HG02840 (cell line): Measurements from ENCODE around the gene STAT4.
"Not testable (repeated sequence)": the region's sequence is repeated elsewhere in the genome, so short reads cannot be mapped to it uniquely, and the experiment has no call there.

Experiments
- ATAC-seq: cut with Tn5 transposase; IDR thresholded peaks from one replicate; pipeline ENCODE4 v1.9.1; 2021; ENCODE audit warnings: mild to moderate bottlenecking, moderate library complexity, moderate number of reproducible peaks; ENCODE audit not compliant: unreplicated experiment, low FRiP score

Gene STAT4

GRCh38 chr2:191001032-191001431 is 149.8 kb downstream of the STAT4 start:
- ATAC-seq: no peak

- no peak for ATAC-seq
Measured at GRCh38 chr2:190999949-191000665, 150.7 kb downstream of the STAT4 start.

- no peak for ATAC-seq
Measured at GRCh38 chr2:190999058-190999457, 151.7 kb downstream of the STAT4 start.

DNA sequence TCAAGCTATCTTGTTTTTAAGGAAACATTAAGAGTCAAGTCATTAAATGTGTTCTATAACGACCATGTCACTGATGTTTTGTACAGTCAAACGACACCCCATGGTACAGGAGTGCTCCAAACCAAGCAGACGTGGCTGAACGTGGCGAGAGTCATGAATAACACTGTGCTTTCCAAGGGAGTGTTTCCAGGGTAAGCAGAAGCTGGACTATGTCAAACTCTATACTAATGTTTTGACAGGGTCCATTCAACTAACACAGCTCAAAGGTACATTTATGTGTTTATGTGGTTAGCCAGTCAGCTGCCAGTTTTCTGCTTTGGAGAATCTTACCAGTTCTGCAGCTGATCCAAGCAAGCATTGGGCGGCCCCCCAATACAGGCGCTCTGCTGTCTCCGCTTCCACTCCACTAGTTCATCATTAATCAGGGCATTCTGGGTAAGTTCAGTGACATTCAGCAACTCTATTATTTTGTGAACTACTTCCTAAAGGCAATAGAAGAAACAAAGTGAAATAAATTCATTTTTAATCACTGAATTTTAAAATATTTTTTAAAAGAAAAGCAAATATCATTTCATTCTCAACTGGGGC is 153.2 kb downstream of the STAT4 start:
- ATAC-seq: no peak

DNA sequence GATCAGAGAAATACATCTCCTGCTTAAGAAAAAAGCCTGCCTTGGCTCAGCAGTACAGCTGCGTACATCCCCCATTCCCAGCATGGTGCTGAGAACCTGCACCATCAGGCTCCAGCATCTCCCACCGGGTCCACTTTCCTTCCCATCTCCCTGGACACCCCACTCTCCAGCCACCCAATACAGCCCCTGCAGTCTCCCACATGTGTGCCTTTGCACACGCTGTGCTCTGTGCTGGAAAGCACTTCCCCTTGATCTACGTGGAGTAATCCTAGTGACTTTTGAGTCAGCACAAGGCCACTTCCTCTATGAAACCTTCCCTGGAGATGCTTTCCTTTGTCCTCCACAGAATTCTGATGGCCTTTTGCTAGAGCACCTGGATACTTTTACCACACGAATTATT is 153.8 kb downstream of the STAT4 start:
- no peak for ATAC-seq

GRCh38 chr2:190996338-190996946 is 154.4 kb downstream of the STAT4 start:
- ATAC-seq: no peak

GRCh38 chr2:190995315-190995714 is 155.5 kb downstream of the STAT4 start:
- not testable (repeated sequence) for ATAC-seq

DNA sequence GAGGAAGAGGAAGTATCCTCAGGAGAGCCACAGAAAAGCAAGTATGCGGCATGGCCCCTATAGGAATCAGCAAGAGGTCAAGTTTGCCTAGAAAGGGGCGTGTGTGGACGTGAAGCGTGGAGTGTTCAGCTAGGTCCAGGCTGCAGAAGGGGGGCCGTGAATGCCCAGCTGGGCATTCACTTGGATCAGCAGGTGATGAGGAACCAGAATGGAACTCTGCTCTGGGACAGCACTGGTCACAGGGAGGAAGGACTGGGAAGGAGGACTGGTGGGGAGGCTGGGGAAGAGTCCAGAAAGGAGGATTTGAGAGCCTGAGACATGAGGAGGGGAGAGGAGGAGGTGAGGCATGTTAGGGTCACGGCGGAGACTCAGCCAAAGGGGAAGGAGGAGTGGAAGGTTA is 156.6 kb downstream of the STAT4 start:
- ATAC-seq: no peak

DNA sequence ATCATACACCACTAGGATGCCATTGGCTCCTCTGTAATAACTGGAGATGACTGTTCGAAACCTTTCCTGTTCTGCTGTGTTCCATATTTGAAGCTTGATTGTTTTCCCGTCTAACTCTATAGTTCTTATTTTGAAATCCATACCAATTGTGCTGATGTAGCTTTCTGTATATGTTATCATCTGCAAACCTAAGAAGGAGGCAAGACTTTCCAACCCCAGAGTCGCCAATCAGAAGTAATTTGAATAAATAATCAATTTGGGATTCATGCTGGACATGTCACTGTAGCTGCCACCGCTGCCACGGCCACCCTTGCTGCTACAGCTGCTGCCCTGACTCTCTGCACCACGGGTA is 157.5 kb downstream of the STAT4 start:
- ATAC-seq: no peak

- no peak for ATAC-seq
Measured at GRCh38 chr2:190990132-190990531, 160.7 kb downstream of the STAT4 start.

GRCh38 chr2:190988910-190989309 is 161.9 kb downstream of the STAT4 start:
- no peak for ATAC-seq

DNA sequence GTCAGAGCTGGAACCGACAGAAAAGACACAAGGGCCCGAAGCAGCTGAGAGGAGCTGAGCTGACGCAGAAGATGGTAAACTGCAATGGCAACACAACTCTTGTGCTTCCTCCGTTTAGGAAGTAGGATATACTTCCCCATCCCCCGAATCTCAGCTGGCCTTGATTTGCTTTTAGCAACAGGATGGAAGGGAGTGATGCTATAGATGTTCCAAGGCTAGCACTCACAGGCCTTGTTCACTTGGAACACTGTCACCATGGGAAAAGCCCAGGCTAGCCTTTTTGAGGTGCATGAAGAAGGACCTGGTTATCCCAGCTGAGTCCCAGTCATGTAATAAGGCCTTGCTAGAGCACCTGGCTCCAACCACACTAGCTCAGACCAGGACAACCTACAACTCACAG is 162.9 kb downstream of the STAT4 start:
- no peak for ATAC-seq

- no peak for ATAC-seq
Measured at GRCh38 chr2:190987116-190987515, 163.7 kb downstream of the STAT4 start.

- no peak for ATAC-seq
Measured at GRCh38 chr2:190986221-190986953, 164.4 kb downstream of the STAT4 start.

DNA sequence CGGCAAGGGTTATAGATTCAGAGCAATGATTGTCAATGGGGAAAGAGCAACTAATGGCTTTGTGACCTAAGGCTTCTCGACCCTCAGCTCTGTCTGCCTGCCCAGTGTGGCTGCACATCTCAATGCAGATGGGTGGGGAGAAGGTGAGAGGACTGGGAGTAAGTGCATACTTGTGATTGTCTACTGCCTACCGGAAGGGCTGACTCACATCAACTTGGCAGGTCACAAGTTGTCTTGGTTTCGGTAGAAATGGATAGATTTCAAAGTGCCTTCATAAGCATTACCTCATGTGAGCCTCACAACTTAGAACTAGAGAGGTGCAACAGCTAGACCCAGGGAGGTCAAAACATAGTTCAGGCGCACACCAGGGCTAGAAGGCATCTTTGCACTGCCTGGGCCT is 166.2 kb downstream of the STAT4 start:
- no peak for ATAC-seq

GRCh38 chr2:190982262-190983034 is 168.3 kb downstream of the STAT4 start:
- no peak for ATAC-seq

DNA sequence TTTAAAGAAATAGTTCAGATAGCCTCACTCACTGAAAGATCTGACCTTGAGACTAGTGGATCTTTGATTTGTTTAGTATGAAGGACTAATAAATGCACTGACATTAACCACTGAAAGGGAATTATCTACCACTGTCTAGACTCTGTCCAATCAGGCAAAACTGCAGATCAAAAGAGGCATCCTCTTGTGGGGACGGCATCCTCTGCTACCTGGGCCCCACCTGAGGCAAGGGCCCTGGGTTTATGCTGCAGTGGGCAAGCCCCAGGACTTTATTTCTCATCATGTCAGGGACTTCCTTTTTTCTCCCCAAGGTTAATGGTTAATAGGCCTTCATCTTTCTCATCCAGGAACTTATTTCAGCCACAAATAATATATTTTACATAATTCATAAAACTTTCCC is 169.1 kb downstream of the STAT4 start:
- ATAC-seq: no peak

DNA sequence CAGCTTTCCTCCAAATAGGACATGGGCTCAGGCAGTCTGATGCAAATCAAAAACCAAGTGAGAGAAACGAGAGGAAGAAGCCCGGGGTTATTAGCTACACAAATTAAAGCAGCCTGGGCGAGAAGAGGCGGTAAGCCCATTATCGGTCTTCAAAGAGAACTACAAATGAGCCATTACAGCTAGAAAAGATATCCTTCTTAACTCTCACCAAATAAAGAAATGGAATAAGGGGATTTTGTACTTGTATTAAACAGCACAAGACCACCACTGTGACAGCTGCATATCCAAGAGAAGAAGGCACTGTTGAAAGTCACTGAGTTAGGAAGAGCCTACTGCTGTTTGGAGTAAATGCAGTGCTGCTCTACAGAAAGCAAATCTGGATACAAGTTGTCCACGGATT is 169.5 kb downstream of the STAT4 start:
- no peak for ATAC-seq

DNA sequence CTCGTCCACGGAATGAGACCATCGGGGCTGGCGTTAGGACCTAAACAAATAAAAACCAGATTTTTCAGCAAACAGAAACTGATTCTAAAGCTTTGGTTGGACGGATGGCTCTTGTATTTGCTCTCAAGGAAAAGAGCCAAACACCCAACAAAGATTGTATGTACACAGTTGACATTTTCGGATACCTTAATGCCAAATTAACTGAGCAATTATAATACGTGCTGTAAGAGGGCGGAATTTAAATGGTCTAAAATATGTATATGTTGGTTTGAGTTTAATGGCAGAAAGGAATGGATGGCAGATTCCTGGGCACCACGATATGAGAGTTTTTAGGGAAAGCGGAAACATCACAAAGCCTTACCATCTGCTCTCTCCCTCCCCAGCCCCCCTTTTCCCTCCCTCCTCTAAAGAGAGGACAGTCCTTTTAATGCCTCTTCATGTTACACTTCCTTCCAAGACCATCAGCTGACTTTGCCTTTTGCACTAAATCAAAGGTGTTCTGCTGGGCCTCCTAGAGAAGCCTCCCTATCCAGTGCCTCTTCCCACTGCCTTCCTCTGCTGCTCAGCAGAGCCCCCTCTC is 170.1 kb downstream of the STAT4 start:
- no peak for ATAC-seq

GRCh38 chr2:190979906-190980629 is 170.7 kb downstream of the STAT4 start:
- ATAC-seq: no peak
